GM19395 (cell line): ENCODE results near the gene PPFIBP1.
"Not testable (repeated sequence)": the region's sequence is repeated elsewhere in the genome, so short reads cannot be mapped to it uniquely, and the experiment has no call there.

Source experiments
- ATAC-seq: cut with Tn5 transposase; IDR thresholded peaks from one replicate; pipeline ENCODE4 v1.9.1; 2021; ENCODE audit warnings: mild to moderate bottlenecking, moderate library complexity; ENCODE audit not compliant: unreplicated experiment

PPFIBP1 gene

GRCh38 chr12:27585739-27586265, 61.8 kb downstream of the PPFIBP1 start:
- no peak for ATAC-seq

- not testable (repeated sequence) for ATAC-seq
Observed at GRCh38 chr12:27588075-27588730, 64.2 kb downstream of the PPFIBP1 start.

- ATAC-seq, result no peak
Observed at GRCh38 chr12:27588776-27589175, 64.8 kb downstream of the PPFIBP1 start.

- ATAC-seq, result no peak
Observed at GRCh38 chr12:27589419-27589818, 65.4 kb downstream of the PPFIBP1 start.

- not testable (repeated sequence) for ATAC-seq
Observed at GRCh38 chr12:27591698-27592097, 67.7 kb downstream of the PPFIBP1 start.

GRCh38 chr12:27592548-27592947, 68.5 kb downstream of the PPFIBP1 start:
- no peak for ATAC-seq

GRCh38 chr12:27593266-27593665, 69.3 kb downstream of the PPFIBP1 start:
- no peak for ATAC-seq

- no peak for ATAC-seq
Observed at GRCh38 chr12:27595231-27595642, 71.2 kb downstream of the PPFIBP1 start.

- not testable (repeated sequence) for ATAC-seq
Observed at GRCh38 chr12:27598866-27599265, 74.9 kb downstream of the PPFIBP1 start.

GRCh38 chr12:27601056-27601828, 77.2 kb downstream of the PPFIBP1 start:
- ATAC-seq, result not testable (repeated sequence)

- no peak for ATAC-seq
Observed at GRCh38 chr12:27602516-27602915, 78.5 kb downstream of the PPFIBP1 start.

GRCh38 chr12:27604431-27604830, 80.4 kb downstream of the PPFIBP1 start:
- ATAC-seq, result no peak

- no peak for ATAC-seq
Observed at GRCh38 chr12:27606986-27607385, 83.0 kb downstream of the PPFIBP1 start.

- no peak for ATAC-seq
Observed at GRCh38 chr12:27607591-27607990, 83.6 kb downstream of the PPFIBP1 start.

- no peak for ATAC-seq
Observed at GRCh38 chr12:27608890-27609289, 84.9 kb downstream of the PPFIBP1 start.

- no peak for ATAC-seq
Observed at GRCh38 chr12:27610374-27610773, 86.4 kb downstream of the PPFIBP1 start.

GRCh38 chr12:27614386-27614785, 90.4 kb downstream of the PPFIBP1 start:
- no peak for ATAC-seq

GRCh38 chr12:27614866-27615265, 90.9 kb downstream of the PPFIBP1 start:
- no peak for ATAC-seq

- no peak for ATAC-seq
Observed at GRCh38 chr12:27615331-27615891, 91.4 kb downstream of the PPFIBP1 start.

GRCh38 chr12:27616356-27617142, 92.5 kb downstream of the PPFIBP1 start:
- ATAC-seq, result no peak

- no peak for ATAC-seq
Observed at GRCh38 chr12:27618836-27619235, 94.8 kb downstream of the PPFIBP1 start.
